Measurements from ENCODE around the gene C1orf198.

- TF ChIP-seq CTCF (IDR thresholded peaks at IDR 0.05; ENCODE audit: low read depth, low read length, poor library complexity, severe bottlenecking) (no peak), EZH2phosphoT487 (IDR thresholded peaks at IDR 0.05; ENCODE audit: borderline replicate concordance, low read length) (no peak)
These were observed 61.3 kb downstream of the C1orf198 start for GRCh38 chr1:230807029-230807428.
